Lower lobe of right lung (tissue), 2 donors: ENCODE data around the gene HS6ST3. TPM values are rescaled to one million over a fixed set of nuclear protein-coding genes. Genes with fewer than 3 reads are reported as not detected.
A peak's percentile ranks its signal among the peaks of the same experiment; 100 is the strongest.

ENCODE experiments used
- ATAC-seq, 2 donors: fragments of 200-7000 bp; cut with Tn5 transposase; one replicate each; pipeline ENCODE4 v1.9.1; 2020 to 2022; ENCODE audit warnings: mild to moderate bottlenecking in 2 of 2, moderate library complexity in 2 of 2
- DNase-seq: peaks from one replicate; pipeline ENCODE4 v3.0.0-alpha.2; 2020
- H3K27ac ChIP-seq: fragments of 200-600 bp; one replicate; pipeline ENCODE4 v1.8.0; 2022
- H3K27me3 ChIP-seq: fragments of 200-600 bp; one replicate; pipeline ENCODE4 v1.8.0; 2022; ENCODE audit warnings: low read depth
- H3K36me3 ChIP-seq: fragments of 200-600 bp; one replicate; pipeline ENCODE4 v1.8.0; 2022; ENCODE audit warnings: mild to moderate bottlenecking
- H3K4me1 ChIP-seq: fragments of 200-600 bp; one replicate; pipeline ENCODE4 v1.8.0; 2022
- H3K4me3 ChIP-seq: fragments of 200-600 bp; one replicate; pipeline ENCODE4 v1.8.0; 2022; ENCODE audit warnings: mild to moderate bottlenecking
- H3K9me3 ChIP-seq: fragments of 200-600 bp; one replicate; pipeline ENCODE4 v1.8.0; 2022
- CTCF ChIP-seq: fragments of 200-600 bp; IDR thresholded peaks from one replicate; pipeline ENCODE4 v1.8.0; 2022; ENCODE audit warnings: antibody characterized with exemption, mild to moderate bottlenecking
- intact Hi-C: fragments of 100-400 bp; cut with DNase I; formaldehyde crosslinking; loops from one replicate; pipeline ENCODE4 v1.11.0; 2022
- total RNA-seq: library from RNA; stranded (reverse); fragmentation: NEBNext Ultra II Directional; extraction: Animal tissue kit (Norgen Biotek cat#: 25700); gene quantifications from one replicate; pipeline ENCODE4 v1.2.1, GENCODE V29; 2021
- donor health status: DM: no; HTN: yes; CAD: no; lungs with severe emphysema.

Gene HS6ST3
- total RNA-seq, 1 donor from 2014 or later: 0.06 TPM

- no peak for ATAC-seq
- intact Hi-C loops: no loop called here
- no peak for DNase-seq
Measured at GRCh38 chr13:96223231-96223630, 133.3 kb downstream of the HS6ST3 start.

GRCh38 chr13:96229356-96229755, 139.4 kb downstream of the HS6ST3 start:
- intact Hi-C loops: no loop called here
- Histone ChIP-seq H3K36me3 (no peaks in the 10 kb centered on the region), H3K27ac (no peak overlapping the region), H3K27me3 (no peaks in the 10 kb centered on the region), H3K4me1 (no peaks in the 10 kb centered on the region), H3K4me3 (no peak overlapping the region), H3K9me3 (no peaks in the 10 kb centered on the region)
- TF ChIP-seq CTCF: peak; percentile 33
- ATAC-seq (peak in 1 of 2 donors; percentile 53), DNase-seq (no peak)

More at GRCh38 chr13:96223231-96223630, 133.3 kb downstream of the HS6ST3 start:
- Histone ChIP-seq H3K9me3 (no peaks in the 10 kb centered on the region), H3K27ac (no peak overlapping the region), H3K27me3 (no peaks in the 10 kb centered on the region), H3K36me3 (no peaks in the 10 kb centered on the region), H3K4me3 (no peak overlapping the region), H3K4me1 (no peaks in the 10 kb centered on the region)
- TF ChIP-seq CTCF: no peak

GRCh38 chr13:96238241-96238640, 148.3 kb downstream of the HS6ST3 start:
- no peak for DNase-seq
- no peaks in the 10 kb centered on the region for H3K27me3 ChIP-seq
- no peaks in the 10 kb centered on the region for H3K9me3 ChIP-seq
- H3K4me3 ChIP-seq: no peak overlapping the region
- H3K27ac ChIP-seq: no peak overlapping the region
- ATAC-seq: no peak
- no peak for TF ChIP-seq CTCF
- no peaks in the 10 kb centered on the region for H3K4me1 ChIP-seq
- intact Hi-C loops: no loop called here
- H3K36me3 ChIP-seq: no peaks in the 10 kb centered on the region

- TF ChIP-seq CTCF: no peak
- intact Hi-C loops: no loop called here
- Histone ChIP-seq H3K9me3 (no peaks in the 10 kb centered on the region), H3K4me3 (no peak overlapping the region), H3K36me3 (no peaks in the 10 kb centered on the region), H3K4me1 (no peaks in the 10 kb centered on the region), H3K27ac (no peak overlapping the region), H3K27me3 (no peaks in the 10 kb centered on the region)
- DNase-seq (no peak), ATAC-seq (no peak)
Measured at GRCh38 chr13:96238861-96239260, 149.0 kb downstream of the HS6ST3 start.

- Histone ChIP-seq H3K27me3 (no peaks in the 10 kb centered on the region), H3K27ac (no peak overlapping the region), H3K4me1 (no peaks in the 10 kb centered on the region), H3K36me3 (no peaks in the 10 kb centered on the region), H3K9me3 (no peaks in the 10 kb centered on the region), H3K4me3 (no peak overlapping the region)
- no peak for ATAC-seq
- intact Hi-C loops: no loop called here
- no peak for TF ChIP-seq CTCF
- no peak for DNase-seq
Measured at GRCh38 chr13:96243376-96243775, 153.5 kb downstream of the HS6ST3 start.

GRCh38 chr13:96248103-96248502, 158.2 kb downstream of the HS6ST3 start:
- no peaks in the 10 kb centered on the region for H3K9me3 ChIP-seq
- TF ChIP-seq CTCF: no peak
- H3K4me1 ChIP-seq: no peaks in the 10 kb centered on the region
- H3K27me3 ChIP-seq: no peaks in the 10 kb centered on the region
- intact Hi-C loops: no loop called here
- no peak for DNase-seq
- H3K4me3 ChIP-seq: no peak overlapping the region
- H3K27ac ChIP-seq: no peak overlapping the region
- no peak for ATAC-seq
- no peaks in the 10 kb centered on the region for H3K36me3 ChIP-seq
